Measurements from ENCODE around the gene KIF6.

- TF ChIP-seq CTCF (IDR thresholded peaks at IDR 0.05 in 4 of 5, conservative IDR thresholded peaks at IDR 0.05 in 1 of 5) (no peak), POLR2A (IDR thresholded peaks at IDR 0.05) (no peak)
Measured at GRCh38 chr6:39381550-39382140, 343.6 kb downstream of the KIF6 start.

Data from gastrocnemius medialis (tissue), 4 donors.